ENCODE results near the gene KPNA5.

DNA sequence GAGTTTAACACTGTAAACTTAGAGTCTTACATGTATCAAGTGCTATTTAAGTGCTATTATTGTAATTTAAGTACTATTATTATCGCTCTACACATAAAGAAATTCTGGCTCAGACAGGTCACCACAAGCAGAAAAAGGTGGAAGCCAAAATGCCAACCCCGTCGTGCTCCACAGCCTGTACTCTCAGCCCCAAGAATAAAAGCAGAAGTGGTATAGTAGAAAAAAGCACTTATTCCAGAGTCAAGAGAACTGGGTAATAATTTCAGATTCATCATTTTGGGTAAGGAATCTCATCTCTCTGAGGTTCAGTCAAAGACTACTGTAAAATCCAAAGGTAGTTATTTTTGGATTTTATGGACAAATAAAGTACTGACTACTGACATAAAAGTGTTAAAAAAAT lies 13.4 kb upstream of the KPNA5 start:
- TF ChIP-seq, protein P1, sequence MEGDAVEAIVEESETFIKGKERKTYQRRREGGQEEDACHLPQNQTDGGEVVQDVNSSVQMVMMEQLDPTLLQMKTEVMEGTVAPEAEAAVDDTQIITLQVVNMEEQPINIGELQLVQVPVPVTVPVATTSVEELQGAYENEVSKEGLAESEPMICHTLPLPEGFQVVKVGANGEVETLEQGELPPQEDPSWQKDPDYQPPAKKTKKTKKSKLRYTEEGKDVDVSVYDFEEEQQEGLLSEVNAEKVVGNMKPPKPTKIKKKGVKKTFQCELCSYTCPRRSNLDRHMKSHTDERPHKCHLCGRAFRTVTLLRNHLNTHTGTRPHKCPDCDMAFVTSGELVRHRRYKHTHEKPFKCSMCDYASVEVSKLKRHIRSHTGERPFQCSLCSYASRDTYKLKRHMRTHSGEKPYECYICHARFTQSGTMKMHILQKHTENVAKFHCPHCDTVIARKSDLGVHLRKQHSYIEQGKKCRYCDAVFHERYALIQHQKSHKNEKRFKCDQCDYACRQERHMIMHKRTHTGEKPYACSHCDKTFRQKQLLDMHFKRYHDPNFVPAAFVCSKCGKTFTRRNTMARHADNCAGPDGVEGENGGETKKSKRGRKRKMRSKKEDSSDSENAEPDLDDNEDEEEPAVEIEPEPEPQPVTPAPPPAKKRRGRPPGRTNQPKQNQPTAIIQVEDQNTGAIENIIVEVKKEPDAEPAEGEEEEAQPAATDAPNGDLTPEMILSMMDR (IDR thresholded peaks at IDR 0.05), result no peak
- TF ChIP-seq POLR2A (IDR thresholded peaks at IDR 0.05) (no peak), EP300 (IDR thresholded peaks at IDR 0.05) (no peak)
